ENCODE data around the gene MRPS6.

The MRPS6 gene

GRCh38 chr21:34077888-34078287 is 4.5 kb downstream of the MRPS6 start:
- Histone ChIP-seq H3K36me3 (peaks cover 23% of the 10 kb centered on the region), H3K9me3 (ENCODE audit: severe bottlenecking) (peaks cover 2% of the 10 kb centered on the region), H3K27ac (no peak overlapping the region), H3K27me3 (ENCODE audit: insufficient read depth, low read depth, severe bottlenecking) (no peaks in the 10 kb centered on the region), H3K4me3 (ENCODE audit: low read depth, low read length) (no peak overlapping the region)
- no peak for DNase-seq
- TF ChIP-seq, protein P1, sequence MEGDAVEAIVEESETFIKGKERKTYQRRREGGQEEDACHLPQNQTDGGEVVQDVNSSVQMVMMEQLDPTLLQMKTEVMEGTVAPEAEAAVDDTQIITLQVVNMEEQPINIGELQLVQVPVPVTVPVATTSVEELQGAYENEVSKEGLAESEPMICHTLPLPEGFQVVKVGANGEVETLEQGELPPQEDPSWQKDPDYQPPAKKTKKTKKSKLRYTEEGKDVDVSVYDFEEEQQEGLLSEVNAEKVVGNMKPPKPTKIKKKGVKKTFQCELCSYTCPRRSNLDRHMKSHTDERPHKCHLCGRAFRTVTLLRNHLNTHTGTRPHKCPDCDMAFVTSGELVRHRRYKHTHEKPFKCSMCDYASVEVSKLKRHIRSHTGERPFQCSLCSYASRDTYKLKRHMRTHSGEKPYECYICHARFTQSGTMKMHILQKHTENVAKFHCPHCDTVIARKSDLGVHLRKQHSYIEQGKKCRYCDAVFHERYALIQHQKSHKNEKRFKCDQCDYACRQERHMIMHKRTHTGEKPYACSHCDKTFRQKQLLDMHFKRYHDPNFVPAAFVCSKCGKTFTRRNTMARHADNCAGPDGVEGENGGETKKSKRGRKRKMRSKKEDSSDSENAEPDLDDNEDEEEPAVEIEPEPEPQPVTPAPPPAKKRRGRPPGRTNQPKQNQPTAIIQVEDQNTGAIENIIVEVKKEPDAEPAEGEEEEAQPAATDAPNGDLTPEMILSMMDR (IDR thresholded peaks at IDR 0.05; ENCODE audit: low read depth, low read length), result no peak

DNA sequence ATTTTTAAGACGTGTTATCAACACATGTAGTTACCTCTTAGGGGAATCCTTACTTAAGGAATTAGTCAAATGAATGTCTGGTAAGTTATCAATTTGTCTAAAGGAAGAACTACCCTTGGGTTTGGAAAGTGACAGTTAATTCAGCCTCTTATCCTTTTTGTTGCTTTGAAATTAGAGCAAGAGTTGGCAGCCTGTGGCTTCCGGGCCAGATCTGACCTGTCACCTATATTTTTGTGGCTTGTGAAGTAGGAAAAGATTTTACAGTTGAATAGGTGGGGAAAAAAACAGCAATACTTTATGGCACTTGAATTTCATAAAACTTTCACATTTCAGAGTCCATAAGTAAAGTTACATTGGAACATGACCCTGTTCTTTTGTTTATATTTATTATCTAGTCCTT is 5.5 kb downstream of the MRPS6 start:
- H3K4me3 ChIP-seq (ENCODE audit: low read depth, low read length), result no peak overlapping the region
- H3K27me3 ChIP-seq (ENCODE audit: insufficient read depth, low read depth, severe bottlenecking), result no peaks in the 10 kb centered on the region
- TF ChIP-seq, protein P1 (IDR thresholded peaks at IDR 0.05; ENCODE audit: low read depth, low read length), result no peak
- H3K9me3 ChIP-seq (ENCODE audit: severe bottlenecking), result no peaks in the 10 kb centered on the region
- H3K36me3 ChIP-seq, result peaks cover 23% of the 10 kb centered on the region
- DNase-seq, result no peak
- H3K27ac ChIP-seq, result no peak overlapping the region

GRCh38 chr21:34080710-34081109 is 7.3 kb downstream of the MRPS6 start:
- TF ChIP-seq, protein P1 (IDR thresholded peaks at IDR 0.05; ENCODE audit: low read depth, low read length), result no peak
- DNase-seq, result no peak
- Histone ChIP-seq H3K27me3 (ENCODE audit: insufficient read depth, low read depth, severe bottlenecking) (no peaks in the 10 kb centered on the region), H3K27ac (no peak overlapping the region), H3K36me3 (peaks cover 8% of the 10 kb centered on the region), H3K9me3 (ENCODE audit: severe bottlenecking) (no peaks in the 10 kb centered on the region), H3K4me3 (ENCODE audit: low read depth, low read length) (no peak overlapping the region)

GRCh38 chr21:34082769-34083168 is 9.4 kb downstream of the MRPS6 start:
- TF ChIP-seq, protein P1 (IDR thresholded peaks at IDR 0.05; ENCODE audit: low read depth, low read length), result no peak
- no peak overlapping the region for H3K4me3 ChIP-seq (ENCODE audit: low read depth, low read length)
- no peak overlapping the region for H3K27ac ChIP-seq
- no peaks in the 10 kb centered on the region for H3K9me3 ChIP-seq (ENCODE audit: severe bottlenecking)
- no peaks in the 10 kb centered on the region for H3K27me3 ChIP-seq (ENCODE audit: insufficient read depth, low read depth, severe bottlenecking)
- H3K36me3 ChIP-seq, result peaks cover 5% of the 10 kb centered on the region; the same call in 1 of the 2 replicates
- no peak for DNase-seq

GRCh38 chr21:34083357-34083756 is 10.0 kb downstream of the MRPS6 start:
- no peak overlapping the region for H3K4me3 ChIP-seq (ENCODE audit: low read depth, low read length)
- no peaks in the 10 kb centered on the region for H3K9me3 ChIP-seq (ENCODE audit: severe bottlenecking)
- H3K27me3 ChIP-seq (ENCODE audit: insufficient read depth, low read depth, severe bottlenecking), result no peaks in the 10 kb centered on the region
- peaks cover 1% of the 10 kb centered on the region; the same call in 1 of the 2 replicates for H3K36me3 ChIP-seq
- no peak overlapping the region for H3K27ac ChIP-seq
- DNase-seq, result no peak
- TF ChIP-seq, protein P1 (IDR thresholded peaks at IDR 0.05; ENCODE audit: low read depth, low read length), result no peak

- TF ChIP-seq, protein P1 (IDR thresholded peaks at IDR 0.05; ENCODE audit: low read depth, low read length), result no peak
- no peaks in the 10 kb centered on the region for H3K27me3 ChIP-seq (ENCODE audit: insufficient read depth, low read depth, severe bottlenecking)
- no peaks in the 10 kb centered on the region for H3K36me3 ChIP-seq
- no peak overlapping the region for H3K27ac ChIP-seq
- no peak for DNase-seq
- H3K9me3 ChIP-seq (ENCODE audit: severe bottlenecking), result no peaks in the 10 kb centered on the region
- no peak overlapping the region for H3K4me3 ChIP-seq (ENCODE audit: low read depth, low read length)
Measured at GRCh38 chr21:34085129-34085528, 11.8 kb downstream of the MRPS6 start.
